Esophagus muscularis mucosa (tissue), 3 donors: Measurements from ENCODE around the gene AMIGO1.

ENCODE experiments used
- POLR2A ChIP-seq: fragments of 450-650 bp; IDR thresholded peaks from one replicate; pipeline ENCODE4 v1.6.1; 2017; ENCODE audit warnings: antibody characterized with exemption, moderate library complexity, mild to moderate bottlenecking, low read depth
- TF ChIP-seq, protein P1 (sequence below), 3 experiments: fragments of 200-600 bp in 2 of 3; fragments of 450-650 bp in 1 of 3; sonication (generic) in 2 of 3; IDR thresholded peaks; one replicate each; pipeline ENCODE4 v1.5.1; 2017 to 2019; ENCODE audit warnings: antibody characterized with exemption in 3 of 3, mild to moderate bottlenecking in 2 of 3, moderate library complexity in 1 of 3

DNA sequence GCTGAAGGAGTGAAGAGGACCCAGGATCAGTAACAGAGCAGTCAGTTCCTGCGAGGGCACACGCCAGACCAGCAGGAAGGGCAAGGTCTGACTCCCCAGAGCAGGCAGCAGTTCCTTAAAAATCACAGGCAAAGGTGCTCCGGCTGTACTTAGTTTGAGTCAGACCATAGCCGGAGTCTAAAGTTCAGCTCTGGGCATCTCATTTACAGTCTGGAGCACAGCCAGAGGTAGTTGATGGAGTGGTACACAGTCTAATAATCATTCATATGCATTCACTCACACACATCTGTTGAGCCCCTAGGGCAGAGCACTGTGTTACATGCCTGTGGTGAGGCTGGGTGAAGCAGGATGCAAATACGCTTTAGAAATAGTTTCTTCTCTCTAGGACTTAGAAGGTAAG lies 7.3 kb upstream of the AMIGO1 start:
- TF ChIP-seq, protein P1, sequence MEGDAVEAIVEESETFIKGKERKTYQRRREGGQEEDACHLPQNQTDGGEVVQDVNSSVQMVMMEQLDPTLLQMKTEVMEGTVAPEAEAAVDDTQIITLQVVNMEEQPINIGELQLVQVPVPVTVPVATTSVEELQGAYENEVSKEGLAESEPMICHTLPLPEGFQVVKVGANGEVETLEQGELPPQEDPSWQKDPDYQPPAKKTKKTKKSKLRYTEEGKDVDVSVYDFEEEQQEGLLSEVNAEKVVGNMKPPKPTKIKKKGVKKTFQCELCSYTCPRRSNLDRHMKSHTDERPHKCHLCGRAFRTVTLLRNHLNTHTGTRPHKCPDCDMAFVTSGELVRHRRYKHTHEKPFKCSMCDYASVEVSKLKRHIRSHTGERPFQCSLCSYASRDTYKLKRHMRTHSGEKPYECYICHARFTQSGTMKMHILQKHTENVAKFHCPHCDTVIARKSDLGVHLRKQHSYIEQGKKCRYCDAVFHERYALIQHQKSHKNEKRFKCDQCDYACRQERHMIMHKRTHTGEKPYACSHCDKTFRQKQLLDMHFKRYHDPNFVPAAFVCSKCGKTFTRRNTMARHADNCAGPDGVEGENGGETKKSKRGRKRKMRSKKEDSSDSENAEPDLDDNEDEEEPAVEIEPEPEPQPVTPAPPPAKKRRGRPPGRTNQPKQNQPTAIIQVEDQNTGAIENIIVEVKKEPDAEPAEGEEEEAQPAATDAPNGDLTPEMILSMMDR (IDR thresholded peaks at IDR 0.05): no peak
- TF ChIP-seq POLR2A: no peak
